CD4-positive, alpha-beta T cell treated with Interleukin-17A for 1 hour (primary cell): ENCODE results near the gene FKBP2.

Experiments
- DNase-seq: peaks from one replicate; pipeline ENCODE4 v3.0.0-alpha.2; 2020

The FKBP2 gene

GRCh38 chr11:64265176-64266160 is 24.6 kb downstream of the FKBP2 start:
- DNase-seq, result no peak

GRCh38 chr11:64266339-64266738 is 25.4 kb downstream of the FKBP2 start:
- no peak for DNase-seq

DNA sequence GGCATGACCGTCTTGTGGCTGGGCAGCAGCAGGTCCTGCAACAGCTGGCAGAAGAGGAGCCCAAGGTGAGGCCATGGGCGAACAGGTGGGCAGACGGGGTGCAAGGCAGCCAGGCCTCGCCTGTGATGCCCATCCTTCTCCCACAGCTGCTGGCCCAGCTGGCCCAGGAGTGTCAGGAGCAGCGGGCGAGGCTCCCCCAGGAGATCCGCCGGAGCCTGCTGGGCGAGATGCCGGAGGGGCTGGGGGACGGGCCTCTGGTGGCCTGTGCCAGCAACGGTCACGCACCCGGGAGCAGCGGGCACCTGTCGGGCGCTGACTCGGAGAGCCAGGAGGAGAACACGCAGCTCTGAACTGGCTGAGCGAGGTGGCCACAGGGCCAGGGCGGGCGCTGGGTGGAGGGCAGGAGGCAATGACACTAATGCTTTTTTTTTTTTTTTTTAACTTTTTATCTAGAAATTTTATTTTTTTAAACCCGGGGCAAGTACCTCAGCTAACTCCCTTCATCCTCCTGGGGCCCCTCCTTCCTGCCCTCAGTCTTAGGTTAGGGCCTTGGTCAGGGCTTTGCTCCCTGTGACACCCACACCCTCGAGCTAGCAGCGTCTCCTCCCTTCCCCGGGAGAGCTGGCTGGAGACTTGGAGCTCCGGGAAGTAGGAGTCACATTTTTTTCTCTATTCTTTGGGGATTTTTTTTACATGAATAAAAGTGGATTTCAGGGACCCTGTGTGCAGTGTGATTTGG is 26.5 kb downstream of the FKBP2 start:
- DNase-seq, result no peak

- no peak for DNase-seq
Measured at GRCh38 chr11:64268025-64268892, 27.4 kb downstream of the FKBP2 start.

DNA sequence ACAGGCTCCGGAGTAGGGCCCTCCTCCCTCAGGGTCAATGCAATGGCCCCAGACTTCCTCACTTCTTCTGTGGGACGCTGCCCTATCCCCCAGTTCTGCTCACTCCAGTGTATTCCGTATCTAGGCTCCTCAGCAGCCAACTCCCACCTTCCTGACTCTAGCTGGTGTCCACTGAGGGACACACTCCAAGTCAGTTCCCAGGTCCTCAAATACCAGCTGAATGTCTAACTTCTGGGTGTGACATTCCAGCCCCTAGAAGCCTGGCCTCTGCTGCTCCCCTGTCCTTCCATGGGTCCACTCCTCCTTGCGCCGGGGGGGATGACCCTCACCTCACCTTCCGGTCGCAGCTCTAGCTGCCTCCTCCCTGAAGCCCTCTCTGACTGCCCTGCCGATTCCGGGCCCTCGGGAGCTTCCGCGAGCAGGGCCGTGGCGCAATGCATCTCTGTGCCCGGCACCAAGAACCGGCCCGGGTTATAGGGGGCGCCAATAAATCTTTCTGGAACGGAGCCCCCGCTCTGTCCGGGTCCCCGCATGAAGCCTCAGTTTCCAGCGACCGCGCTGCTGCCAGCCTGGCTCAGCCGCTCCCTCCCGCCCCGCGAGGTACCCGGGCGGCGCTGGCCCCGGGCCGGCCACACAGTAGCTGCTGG is 28.1 kb downstream of the FKBP2 start:
- DNase-seq, result peak; percentile 42

GRCh38 chr11:64269540-64270220 is 28.8 kb downstream of the FKBP2 start:
- peak; percentile 98 for DNase-seq

GRCh38 chr11:64275031-64275800 is 34.3 kb downstream of the FKBP2 start:
- DNase-seq, result no peak

DNA sequence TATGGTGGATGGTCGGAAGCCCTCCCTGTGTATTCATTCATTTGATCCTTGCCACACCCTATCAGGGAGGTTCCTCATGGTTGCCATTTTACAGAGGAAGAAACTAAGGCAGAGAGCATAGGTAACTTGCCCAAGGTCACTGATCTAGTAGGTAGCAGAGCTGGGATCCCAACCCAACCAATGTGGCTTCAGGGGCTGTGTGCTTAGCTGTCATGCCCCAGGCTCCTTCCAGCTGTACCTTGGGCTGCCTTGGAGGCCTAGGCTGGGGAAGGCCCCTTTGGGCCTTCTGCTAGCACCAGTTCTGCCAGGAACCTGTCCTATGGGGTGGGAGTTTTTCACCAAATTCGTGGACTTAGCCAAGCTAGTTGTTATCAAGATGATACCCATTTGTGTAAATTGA is 34.9 kb downstream of the FKBP2 start:
- DNase-seq, result no peak

DNA sequence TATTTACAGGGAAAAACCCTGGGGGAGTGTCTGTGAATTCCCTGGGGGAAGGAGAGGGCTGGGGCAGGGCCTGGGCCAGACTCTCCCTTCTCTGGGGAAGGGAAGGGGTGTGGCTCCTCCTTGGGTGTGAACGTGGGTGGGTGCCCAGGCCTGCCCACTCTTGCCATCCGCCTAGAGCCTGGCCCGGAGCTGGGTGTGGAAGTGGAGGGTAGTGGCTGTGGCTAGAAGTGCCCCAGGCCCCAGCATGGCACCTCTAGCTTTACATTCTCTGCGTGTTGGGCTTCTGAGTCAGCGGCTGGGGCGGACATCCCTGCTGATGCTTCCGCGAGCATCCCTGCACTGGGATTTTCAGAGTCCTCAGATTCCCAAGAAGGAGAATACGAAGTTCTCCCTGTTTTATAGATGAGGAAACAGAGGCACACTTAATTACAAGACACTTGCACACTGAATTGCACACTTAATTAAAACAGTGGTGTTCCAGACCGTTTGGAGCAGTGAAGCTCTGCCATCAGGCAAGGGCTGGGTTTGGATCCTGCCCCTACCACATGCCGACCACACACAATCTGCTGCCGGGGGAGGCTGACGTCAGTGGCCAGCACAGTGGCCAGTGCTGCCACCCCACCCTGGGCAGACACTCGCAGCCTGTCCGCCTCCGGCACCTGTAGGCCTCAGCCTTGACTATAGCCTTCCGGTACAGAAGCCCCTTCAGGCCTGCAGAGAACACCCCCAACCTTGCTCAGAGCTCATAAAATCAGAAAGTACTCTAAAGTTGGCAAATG is 35.9 kb downstream of the FKBP2 start:
- no peak for DNase-seq

DNA sequence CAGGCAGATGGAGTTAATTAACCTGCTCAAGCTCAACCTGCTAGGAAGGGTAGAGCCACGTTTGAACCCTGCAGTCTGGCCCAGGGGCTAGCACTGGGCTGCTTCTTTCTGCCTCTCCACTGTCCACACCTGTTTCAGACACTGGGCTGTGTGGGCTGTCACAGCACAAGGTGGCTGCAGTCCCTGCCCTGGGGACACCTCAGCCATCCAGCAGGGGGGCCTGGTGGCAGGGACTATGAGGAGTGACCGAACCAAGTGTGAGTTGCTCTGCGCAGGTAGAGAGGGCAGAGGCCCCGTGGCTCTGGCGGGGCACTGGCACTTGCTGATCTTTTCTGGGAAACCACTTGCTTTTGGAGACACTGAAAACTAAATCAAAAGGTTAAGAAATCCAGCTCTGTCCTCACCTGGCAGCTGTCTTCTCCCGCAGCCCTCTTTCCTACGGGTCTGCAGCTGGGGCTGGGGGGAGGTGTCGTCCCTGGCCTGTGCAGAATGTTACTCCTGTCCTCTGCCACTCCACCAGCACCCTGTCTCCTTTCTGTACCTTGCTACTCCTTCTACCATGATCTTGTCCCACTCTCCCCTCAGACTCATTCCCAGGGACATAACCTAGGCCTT is 37.8 kb downstream of the FKBP2 start:
- no peak for DNase-seq

GRCh38 chr11:64281957-64282770 is 41.3 kb downstream of the FKBP2 start:
- DNase-seq, result no peak

DNA sequence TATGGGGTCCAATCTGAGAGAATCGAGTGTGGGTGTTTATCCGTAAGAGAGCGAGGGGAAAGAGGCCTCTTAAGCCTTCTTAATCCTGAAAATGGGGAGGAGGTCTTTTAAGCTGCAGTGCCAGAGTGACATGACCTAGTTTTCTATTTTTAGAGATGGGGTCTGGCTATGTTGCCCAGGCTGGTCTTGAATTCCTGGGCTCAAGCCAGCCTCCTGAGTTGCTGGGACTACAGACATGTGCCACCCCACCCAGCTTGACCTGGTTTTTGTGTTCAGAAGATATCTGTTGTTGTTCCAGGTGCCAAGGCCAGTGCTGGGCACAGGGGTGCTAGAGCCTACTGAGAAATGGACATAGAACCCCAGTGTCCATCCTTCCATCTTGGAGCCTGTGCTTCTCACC is 42.2 kb downstream of the FKBP2 start:
- no peak for DNase-seq

DNA sequence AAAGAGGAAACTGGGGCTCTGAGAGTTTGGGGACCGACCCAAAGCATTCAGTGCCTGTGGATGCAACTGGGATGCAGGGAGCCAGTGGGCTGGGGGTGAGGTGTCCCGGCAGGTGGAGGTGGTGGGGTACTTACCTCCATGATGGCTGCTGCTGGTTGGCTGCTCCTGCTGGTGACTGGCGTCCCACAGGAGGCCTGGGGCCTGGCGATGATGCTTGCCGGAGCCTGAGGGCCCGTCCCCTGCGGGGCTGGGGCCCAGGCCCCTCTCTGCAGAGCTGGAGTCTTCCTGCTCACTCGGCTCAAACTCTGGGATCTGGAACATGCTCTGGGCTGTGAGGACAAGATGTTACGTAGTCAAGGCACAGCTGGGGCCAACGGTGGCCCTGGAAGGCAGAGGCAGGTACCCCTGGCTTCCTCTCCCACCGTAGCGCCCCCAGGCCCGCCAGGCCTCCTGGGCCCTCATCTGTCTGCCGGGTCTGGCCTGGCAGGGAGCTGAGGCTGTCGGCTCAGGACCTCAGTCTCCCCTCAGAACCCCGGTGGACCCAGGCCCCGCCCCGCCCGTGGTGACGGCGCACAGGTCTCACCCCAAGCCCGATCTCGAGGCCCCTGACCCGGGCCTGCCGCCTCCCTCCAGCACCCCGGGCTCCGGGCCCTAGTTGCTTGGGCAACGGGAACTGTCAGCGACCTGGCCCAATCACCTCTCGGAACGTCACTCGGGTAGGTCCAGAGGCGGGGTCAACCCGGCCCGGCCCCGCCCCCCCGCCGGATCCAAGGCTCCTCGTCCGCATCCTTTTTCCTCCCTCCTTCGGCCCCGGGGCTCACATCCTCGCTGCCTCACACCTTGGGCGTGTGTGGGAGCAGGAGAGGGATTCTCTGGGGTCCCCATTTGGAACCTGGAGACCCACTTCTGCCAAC is 43.4 kb downstream of the FKBP2 start, which contains the start of gene BAD:
BAD (minus strand) TSS at position 618 of the 914 bp plus-strand sequence; CDS start at position 321, 297 bp downstream.
- peak; percentile 96 for DNase-seq

DNA sequence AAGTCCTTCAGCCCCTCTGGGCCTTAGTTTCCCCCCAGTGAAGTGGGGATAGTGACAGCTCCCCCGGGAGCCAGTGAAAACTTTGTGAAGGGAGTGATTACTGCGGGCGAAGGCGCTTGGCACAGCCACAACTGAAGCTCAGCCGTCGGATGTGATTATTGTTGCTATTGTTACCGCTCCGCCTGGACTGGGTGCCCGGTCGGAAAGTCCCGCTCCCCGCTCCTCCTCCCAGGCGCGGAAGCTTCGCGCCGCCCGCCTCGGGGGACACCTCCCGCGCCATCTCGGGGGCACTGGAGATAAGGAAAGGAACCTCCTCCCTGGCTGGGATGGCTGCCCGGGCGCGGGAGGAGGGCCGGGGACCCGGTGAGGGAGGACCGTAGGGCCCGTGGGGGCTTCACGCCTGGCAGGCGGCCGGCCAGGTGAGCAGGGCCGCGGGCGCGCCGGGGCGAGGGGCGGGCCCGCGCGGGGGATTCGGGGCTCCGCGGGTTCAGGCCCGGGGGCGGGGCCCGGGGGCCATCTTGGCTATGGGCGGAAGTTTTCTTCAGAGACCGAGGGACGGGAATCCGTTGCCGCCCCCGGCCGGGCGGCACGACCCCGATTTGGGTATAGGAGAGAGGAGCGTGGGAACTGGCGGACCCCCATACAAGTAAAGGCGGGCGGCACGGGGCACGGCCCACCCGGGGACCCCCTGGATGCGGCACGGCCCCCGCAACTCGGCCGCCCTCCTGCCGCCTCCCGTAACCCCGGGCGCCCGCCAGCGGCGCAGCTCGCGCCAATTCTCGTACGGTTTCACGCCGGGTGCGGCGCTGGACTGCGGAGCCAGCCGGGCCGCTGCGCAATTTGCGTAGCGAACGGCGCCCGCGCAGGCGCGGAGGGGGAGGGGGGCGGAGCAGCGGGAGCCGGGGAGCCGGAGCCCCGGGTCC is 44.3 kb downstream of the FKBP2 start, which contains the start of gene GPR137:
GPR137 (plus strand) TSS at position 887 of the 923 bp plus-strand sequence. CDS start 677 bp downstream, outside the sequence.
- peak; percentile 93 for DNase-seq

DNA sequence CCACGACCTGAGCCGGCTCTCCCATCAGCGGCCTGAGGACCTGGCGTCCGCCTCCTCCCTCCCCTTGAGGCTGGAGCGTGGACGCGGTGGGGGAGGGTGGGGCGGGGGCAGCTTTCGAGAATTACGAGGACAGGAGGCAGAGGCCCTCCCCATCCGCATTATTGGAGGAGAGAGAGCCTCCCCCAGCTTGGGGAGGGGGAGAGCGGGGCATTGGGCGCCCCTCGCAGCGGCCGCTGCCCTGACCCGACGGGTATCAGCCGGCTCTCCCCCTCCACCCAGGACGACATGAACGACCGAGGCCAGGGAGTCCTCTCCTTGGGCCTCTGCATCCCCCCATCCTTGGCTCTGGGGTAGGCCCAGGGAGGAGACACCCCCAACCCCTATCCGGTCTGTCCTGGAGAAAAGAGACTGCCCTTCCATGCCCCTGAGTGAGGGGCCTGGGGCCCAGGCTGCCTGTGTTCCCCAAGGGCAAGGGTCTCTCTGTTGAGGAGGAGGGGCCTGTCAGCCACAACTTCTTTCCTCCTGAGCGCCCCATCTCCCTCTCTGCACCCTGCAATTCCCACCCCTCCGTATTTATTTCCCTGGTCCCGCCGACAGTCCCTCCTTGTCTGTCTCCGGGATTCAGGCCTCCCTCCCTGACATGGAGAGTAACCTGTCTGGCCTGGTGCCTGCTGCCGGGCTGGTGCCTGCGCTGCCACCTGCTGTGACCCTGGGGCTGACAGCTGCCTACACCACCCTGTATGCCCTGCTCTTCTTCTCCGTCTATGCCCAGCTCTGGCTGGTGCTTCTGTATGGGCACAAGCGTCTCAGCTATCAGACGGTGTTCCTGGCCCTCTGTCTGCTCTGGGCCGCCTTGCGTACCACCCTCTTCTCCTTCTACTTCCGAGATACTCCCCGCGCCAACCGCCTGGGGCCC is 45.2 kb downstream of the FKBP2 start:
- peak; percentile 38 for DNase-seq
